ENCODE data around the gene ANO3.

ANO3 gene

GRCh38 chr11:26473216-26474194 lies 141.6 kb downstream of the ANO3 start:
- no peak for TF ChIP-seq CTCF (IDR thresholded peaks at IDR 0.05; ENCODE audit: control extremely low read depth, extremely low read depth, low read depth, missing control alignments)
- ChIA-PET CTCF (no interaction called here), POLR2A (no interaction called here)
- DNase-seq (ENCODE audit: extremely low spot score), result no peak

- POLR2A ChIA-PET, result no interaction called here
- CTCF ChIA-PET, result no interaction called here
- no peak for TF ChIP-seq CTCF (IDR thresholded peaks at IDR 0.05; ENCODE audit: control extremely low read depth, extremely low read depth, low read depth, missing control alignments)
- DNase-seq (ENCODE audit: extremely low spot score), result no peak
Observed at GRCh38 chr11:26474401-26474800, 142.5 kb downstream of the ANO3 start.

- CTCF ChIA-PET, result no interaction called here
- TF ChIP-seq CTCF (IDR thresholded peaks at IDR 0.05; ENCODE audit: control extremely low read depth, extremely low read depth, low read depth, missing control alignments), result no peak
- DNase-seq (ENCODE audit: extremely low spot score), result no peak
- POLR2A ChIA-PET, result no interaction called here
Observed at GRCh38 chr11:26477396-26477795, 145.5 kb downstream of the ANO3 start.

GRCh38 chr11:26478710-26479109 lies 146.8 kb downstream of the ANO3 start:
- no peak for TF ChIP-seq CTCF (IDR thresholded peaks at IDR 0.05; ENCODE audit: control extremely low read depth, extremely low read depth, low read depth, missing control alignments)
- ChIA-PET CTCF (interaction anchor here (0.9 kb wide), 1 partner anchor 9 kb away, joined by 3 read pairs; no protein-coding TSS in a partner anchor), POLR2A (no interaction called here)
- no peak for DNase-seq (ENCODE audit: extremely low spot score)

GRCh38 chr11:26480041-26480440 lies 148.1 kb downstream of the ANO3 start:
- ChIA-PET CTCF (no interaction called here), POLR2A (no interaction called here)
- DNase-seq (ENCODE audit: extremely low spot score), result no peak
- TF ChIP-seq CTCF (IDR thresholded peaks at IDR 0.05; ENCODE audit: control extremely low read depth, extremely low read depth, low read depth, missing control alignments), result no peak

GRCh38 chr11:26483108-26483507 lies 151.2 kb downstream of the ANO3 start:
- POLR2A ChIA-PET, result no interaction called here
- CTCF ChIA-PET, result no interaction called here
- TF ChIP-seq CTCF (IDR thresholded peaks at IDR 0.05; ENCODE audit: control extremely low read depth, extremely low read depth, low read depth, missing control alignments), result no peak
- DNase-seq (ENCODE audit: extremely low spot score), result no peak

Data from GM10248 (cell line).